Stimulated activated CD8-positive, alpha-beta memory T cell treated with anti-CD3 and anti-CD28 coated beads, Interleukin-15, amount 100 ng/mL, for 4 hours (primary cell): ENCODE data around the gene SNAI1.
"Not testable (repeated sequence)": the region's sequence is repeated elsewhere in the genome, so short reads cannot be mapped to it uniquely, and the experiment has no call there.

ENCODE experiments used
- DNase-seq, 2 donors: peaks; one replicate each; pipeline ENCODE4 v3.0.0-alpha.2; 2020; ENCODE audit warnings: low read depth in 2 of 2

SNAI1 gene

GRCh38 chr20:49982346-49983122 lies at the start of gene SNAI1:
Gene SNAI1, plus strand, starts transcription at chr20:49982980. Its CDS starts 80 bp downstream, at chr20:49983060.
- peak; percentile 69 to 71 for DNase-seq

- DNase-seq: no peak
These were observed 47.0 kb upstream of the SNAI1 start for GRCh38 chr20:49935746-49936152.

GRCh38 chr20:49936153-49937026 lies 46.4 kb upstream of the SNAI1 start, which contains the start of gene RNF114:
Gene RNF114, plus strand, starts transcription at chr20:49936397. Its CDS starts 16 bp downstream, at chr20:49936413.
- peak; percentile 75 to 80 for DNase-seq

- no peak for DNase-seq
These were observed 45.5 kb upstream of the SNAI1 start for GRCh38 chr20:49937027-49937929.

GRCh38 chr20:49938173-49939163 lies 44.3 kb upstream of the SNAI1 start:
- no peak for DNase-seq

- DNase-seq: no peak
These were observed 41.3 kb upstream of the SNAI1 start for GRCh38 chr20:49941456-49941855.

- DNase-seq: no peak
These were observed 40.5 kb upstream of the SNAI1 start for GRCh38 chr20:49942303-49942702.

GRCh38 chr20:49942942-49943341 lies 39.8 kb upstream of the SNAI1 start:
- DNase-seq: no peak

GRCh38 chr20:49945306-49945700 lies 37.5 kb upstream of the SNAI1 start:
- no peak for DNase-seq

GRCh38 chr20:49945701-49946477 lies 36.9 kb upstream of the SNAI1 start:
- no peak for DNase-seq

- DNase-seq: no peak
These were observed 34.6 kb upstream of the SNAI1 start for GRCh38 chr20:49948178-49948577.

- no peak for DNase-seq
These were observed 33.8 kb upstream of the SNAI1 start for GRCh38 chr20:49948809-49949507.

GRCh38 chr20:49951151-49951550 lies 31.6 kb upstream of the SNAI1 start:
- no peak for DNase-seq

GRCh38 chr20:49955167-49955566 lies 27.6 kb upstream of the SNAI1 start:
- DNase-seq: no peak

- not testable (repeated sequence) for DNase-seq
These were observed 26.9 kb upstream of the SNAI1 start for GRCh38 chr20:49955830-49956396.

- DNase-seq: no peak
These were observed 26.1 kb upstream of the SNAI1 start for GRCh38 chr20:49956689-49957088.

- DNase-seq: not testable (repeated sequence)
These were observed 25.5 kb upstream of the SNAI1 start for GRCh38 chr20:49957089-49957938.

GRCh38 chr20:49961413-49961812 lies 21.4 kb upstream of the SNAI1 start:
- no peak for DNase-seq
